Aorta (tissue), 5 donors: ENCODE measurements around the gene KIF18B. TPM values are rescaled to one million over a fixed set of nuclear protein-coding genes. Genes with fewer than 3 reads are reported as not detected.

ENCODE experiments used
- ATAC-seq: fragments of 200-7000 bp; cut with Tn5 transposase; one replicate; pipeline ENCODE4 v1.9.1; 2022; ENCODE audit warnings: moderate library complexity; ENCODE audit not compliant: low FRiP score
- DNase-seq, 2 donors: peaks; one replicate each; pipeline ENCODE4 v3.0.0-alpha.2; 2020
- H3K27ac ChIP-seq, 2 donors: one replicate each; pipeline ENCODE4 v1.5.1; 2013; ENCODE audit warnings: low read length in 2 of 2, mild to moderate bottlenecking in 2 of 2, moderate library complexity in 2 of 2, control low read depth in 1 of 2, inconsistent platforms in 1 of 2, low read depth in 1 of 2
- H3K27me3 ChIP-seq, 2 donors: one replicate each; pipeline ENCODE4 v1.6.1; 2013; ENCODE audit warnings: control low read depth in 1 of 2, low read length in 1 of 2, mild to moderate bottlenecking in 1 of 2, moderate library complexity in 1 of 2; ENCODE audit not compliant: insufficient read depth in 2 of 2, control insufficient read depth in 1 of 2
- H3K36me3 ChIP-seq, 2 donors: one replicate each; pipeline ENCODE4 v1.6.1; 2013; ENCODE audit warnings: control low read depth in 1 of 2, low read length in 1 of 2, mild to moderate bottlenecking in 1 of 2; ENCODE audit not compliant: insufficient read depth in 2 of 2, control insufficient read depth in 1 of 2
- H3K4me1 ChIP-seq, 2 donors: one replicate each; pipeline ENCODE4 v1.6.1; 2013; ENCODE audit warnings: low read length in 2 of 2, control low read depth in 1 of 2, mild to moderate bottlenecking in 1 of 2, moderate library complexity in 1 of 2; ENCODE audit not compliant: insufficient read depth in 2 of 2, control insufficient read depth in 1 of 2
- H3K4me3 ChIP-seq, 2 donors: one replicate each; pipeline ENCODE4 v1.5.1; 2013; ENCODE audit warnings: low read length in 2 of 2, control low read depth in 1 of 2, mild to moderate bottlenecking in 1 of 2
- H3K9me3 ChIP-seq: one replicate; pipeline ENCODE4 v1.6.1; 2013; ENCODE audit warnings: mild to moderate bottlenecking, low read length; ENCODE audit not compliant: control insufficient read depth
- WGBS, 2 donors: extraction: QIAGEN DNeasy Blood & Tissue Kit; methylation state at CpG; one replicate each; pipeline ENCODE4 v1.1.7; 2013; 5-methylcytosine and 5-hydroxymethylcytosine counted together
- intact Hi-C, 2 donors: fragments of 100-400 bp; cut with DNase I; formaldehyde crosslinking; loops; one replicate each; pipeline versions ENCODE4 v1.14.2 to v1.15.0; 2022
- polyA plus RNA-seq, 2 donors: library from polyadenylated mRNA; stranded (reverse); fragments of 200-250 nt; gene quantifications; one replicate each; pipeline ENCODE4 v1.2.3, GENCODE V29; 2013
- total RNA-seq, 2 donors: library from RNA; stranded (reverse); fragmentation: NEBNext Ultra II Directional; extraction: Animal tissue kit (Norgen Biotek cat#: 25700); gene quantifications; one replicate each; pipeline ENCODE4 v1.2.1, GENCODE V29; 2021
- donor health status: healthy with polysubstance abuse.
- donor health status: Bipolar disorder and iron deficiency.
- donor health status: DM: no; HTN: no; CAD: no.
- donor health status: DM: no; HTN: no; CAD: no.
- donor health status: DM: yes; HTN: yes; CAD: no.

The KIF18B gene
- total and polyA plus RNA-seq, 4 donors = 0.05 to 1.7 (median 0.16) TPM; not detected in 1

DNA sequence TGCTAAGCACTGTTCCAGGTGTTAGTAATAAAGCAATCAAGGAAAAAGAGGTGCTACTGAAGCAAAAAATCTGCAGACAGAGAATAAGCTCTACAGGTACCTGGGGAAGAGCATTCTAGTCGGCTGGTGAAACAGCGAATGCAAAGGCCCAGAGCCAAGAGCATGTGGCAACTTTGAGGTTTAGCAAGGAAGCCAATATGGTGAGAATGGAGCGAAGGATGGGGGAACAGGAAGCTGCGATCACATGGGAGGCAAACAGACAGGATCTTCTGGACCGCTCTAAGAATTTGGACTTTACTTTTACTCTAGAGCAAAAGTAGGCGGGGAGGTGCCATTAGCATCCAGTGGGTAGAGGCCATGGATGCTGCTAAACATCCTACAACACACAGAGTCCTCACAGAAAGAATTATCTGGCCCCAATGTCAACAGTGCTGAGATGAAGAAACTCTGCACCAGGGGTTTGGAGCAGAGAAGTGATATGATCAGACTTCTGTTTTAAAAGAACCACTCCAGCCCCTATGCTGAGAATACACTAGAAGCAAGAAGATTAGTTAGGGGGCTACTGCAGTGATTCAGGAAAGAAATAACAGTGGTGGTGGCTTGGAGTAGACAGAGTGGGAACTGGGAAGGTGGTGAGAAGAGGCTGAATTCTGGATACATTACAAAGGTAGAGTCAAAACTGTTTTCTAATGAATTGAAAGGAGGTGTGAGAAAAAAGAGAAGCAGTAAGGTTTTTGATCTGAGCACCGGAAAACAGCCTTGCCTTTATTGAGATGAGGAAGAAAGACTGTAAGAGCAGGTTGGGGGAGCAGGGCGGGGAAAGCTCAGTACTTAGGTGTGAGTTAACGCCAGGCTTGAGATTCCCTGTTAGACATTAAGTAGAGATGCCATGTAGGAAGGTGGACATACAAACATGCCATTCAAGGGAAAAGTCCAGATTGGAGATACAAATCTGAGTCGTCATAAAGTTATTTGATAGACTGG, 59.3 kb downstream of the KIF18B start:
- Histone ChIP-seq H3K36me3 (peaks cover 11 to 14% of the 10 kb centered on the region in 2 donors), H3K9me3 (no peaks in the 10 kb centered on the region), H3K4me3 (no peak overlapping the region), H3K27me3 (no peaks in the 10 kb centered on the region), H3K27ac (no peak overlapping the region), H3K4me1 (peaks cover 0 to 3% of the 10 kb centered on the region in 2 donors)
- WGBS, 2 donors = 80 to 83% methylated on average over 10 of the region's 10 CpGs
- intact Hi-C loops = no loop called here
- ATAC-seq (no peak), DNase-seq (no peak)

GRCh38 chr17:44887016-44887415, 60.6 kb downstream of the KIF18B start:
- WGBS, 2 donors = 78 to 86% methylated on average over 1 of the region's 1 CpG
- intact Hi-C loops = no loop called here
- H3K27me3 ChIP-seq = no peaks in the 10 kb centered on the region
- no peak overlapping the region for H3K27ac ChIP-seq
- ATAC-seq (no peak), DNase-seq (no peak)
- H3K4me3 ChIP-seq = no peak overlapping the region
- peaks cover 0 to 3% of the 10 kb centered on the region in 2 donors for H3K4me1 ChIP-seq
- peaks cover 14 to 15% of the 10 kb centered on the region in 2 donors for H3K36me3 ChIP-seq
- H3K9me3 ChIP-seq = no peaks in the 10 kb centered on the region

DNA sequence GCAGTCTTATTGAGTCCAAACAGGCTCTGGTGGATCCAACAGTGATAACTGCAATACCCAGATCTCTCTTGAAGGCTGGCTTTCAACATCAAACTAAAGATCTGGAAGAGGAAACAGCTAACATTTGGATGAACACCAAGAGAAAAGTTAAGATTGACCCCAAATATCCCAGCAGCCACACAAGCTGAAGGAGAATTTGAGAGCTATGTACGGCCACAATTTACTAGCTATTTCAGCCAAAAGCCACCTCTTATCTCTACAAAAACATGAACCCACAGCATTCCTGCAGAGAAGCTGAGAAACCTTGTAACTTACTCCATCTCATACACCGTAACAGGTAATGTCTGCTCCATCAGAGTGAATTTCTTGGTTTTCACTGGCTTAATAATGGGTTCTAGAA, 62.6 kb downstream of the KIF18B start:
- no peak overlapping the region for H3K27ac ChIP-seq
- H3K4me3 ChIP-seq = no peak overlapping the region
- H3K9me3 ChIP-seq = no peaks in the 10 kb centered on the region
- H3K36me3 ChIP-seq = peaks cover 17 to 25% of the 10 kb centered on the region in 2 donors
- H3K27me3 ChIP-seq = no peaks in the 10 kb centered on the region
- DNase-seq = no peak
- intact Hi-C loops = no loop called here
- no peak for ATAC-seq
- 17 to 33% methylated on average over 2 of the region's 2 CpGs for WGBS, 2 donors
- peaks cover 0 to 3% of the 10 kb centered on the region in 2 donors for H3K4me1 ChIP-seq

GRCh38 chr17:44881145-44881544, 66.4 kb downstream of the KIF18B start:
- 83 to 90% methylated on average over 4 of the region's 4 CpGs for WGBS, 2 donors
- H3K9me3 ChIP-seq = no peaks in the 10 kb centered on the region
- no peak overlapping the region for H3K4me3 ChIP-seq
- DNase-seq (no peak), ATAC-seq (no peak)
- H3K4me1 ChIP-seq = no peaks in the 10 kb centered on the region
- no peak overlapping the region for H3K27ac ChIP-seq
- peaks cover 16 to 27% of the 10 kb centered on the region in 2 donors for H3K36me3 ChIP-seq
- H3K27me3 ChIP-seq = no peaks in the 10 kb centered on the region
- intact Hi-C loops = no loop called here

DNA sequence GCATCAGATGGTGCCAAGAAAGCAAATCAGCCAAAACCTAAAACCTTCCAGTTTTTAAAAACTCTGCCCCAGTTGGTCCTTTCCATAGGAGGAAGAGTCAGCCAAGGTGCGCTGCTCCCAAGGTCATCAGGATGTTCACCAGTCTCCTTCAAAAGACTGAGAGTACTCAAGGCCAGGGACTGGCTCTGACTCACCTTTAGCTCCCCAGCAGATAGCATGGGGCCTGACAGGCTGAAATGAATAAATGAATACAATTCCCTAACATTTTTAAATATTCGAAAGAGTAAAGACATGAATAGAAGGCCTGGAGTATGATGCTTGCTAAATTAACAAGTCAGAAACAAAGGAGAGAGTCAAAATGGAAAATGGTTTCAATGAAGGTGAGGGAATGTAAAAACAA, 67.5 kb downstream of the KIF18B start:
- DNase-seq (no peak), ATAC-seq (no peak)
- Histone ChIP-seq H3K27me3 (no peaks in the 10 kb centered on the region), H3K9me3 (no peaks in the 10 kb centered on the region), H3K4me1 (no peaks in the 10 kb centered on the region), H3K27ac (no peak overlapping the region), H3K36me3 (peaks cover 19 to 28% of the 10 kb centered on the region in 2 donors), H3K4me3 (no peak overlapping the region)
- intact Hi-C loops = no loop called here
- 96 to 99% methylated on average over 2 of the region's 2 CpGs for WGBS, 2 donors

GRCh38 chr17:44879376-44879775, 68.2 kb downstream of the KIF18B start:
- intact Hi-C loops = no loop called here
- Histone ChIP-seq H3K9me3 (no peaks in the 10 kb centered on the region), H3K4me3 (no peak overlapping the region), H3K36me3 (peaks cover 17 to 21% of the 10 kb centered on the region in 2 donors), H3K27ac (no peak overlapping the region), H3K27me3 (no peaks in the 10 kb centered on the region), H3K4me1 (no peaks in the 10 kb centered on the region)
- ATAC-seq = no peak
- WGBS, 2 donors = 87 to 92% methylated on average over 6 of the region's 6 CpGs
- no peak for DNase-seq

DNA sequence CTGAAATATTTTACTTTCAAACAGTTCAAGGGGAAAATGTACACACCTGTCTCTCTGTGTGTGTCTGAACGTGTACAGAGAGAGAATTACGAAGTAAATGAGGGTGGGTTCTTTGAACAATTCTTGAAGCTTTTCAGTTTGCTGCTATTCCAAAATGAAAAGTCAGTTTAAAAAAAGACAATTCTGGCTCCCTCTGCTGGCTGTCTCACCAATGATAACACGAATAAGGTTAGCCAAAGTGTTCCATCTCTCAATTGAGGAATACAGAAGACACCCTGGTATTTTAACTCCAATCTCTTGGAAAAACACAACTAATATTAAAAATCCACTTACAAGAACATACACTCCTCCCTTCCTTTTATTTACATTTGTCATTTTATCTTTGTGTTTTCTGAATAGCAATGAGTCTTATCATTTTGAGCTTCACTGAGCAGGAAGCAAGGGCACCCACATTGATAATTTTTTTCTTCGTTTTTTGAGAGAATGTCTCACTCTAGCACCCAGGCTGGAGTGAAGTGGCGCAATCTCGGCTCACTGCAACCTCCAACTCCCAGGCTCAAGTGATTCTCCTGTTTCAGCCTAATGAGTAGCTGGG, 68.8 kb downstream of the KIF18B start:
- 39 to 42% methylated on average over 6 of the region's 6 CpGs for WGBS, 2 donors
- ATAC-seq = no peak
- no peak overlapping the region for H3K27ac ChIP-seq
- intact Hi-C loops = no loop called here
- H3K4me3 ChIP-seq = no peak overlapping the region
- H3K36me3 ChIP-seq = peaks cover 17 to 21% of the 10 kb centered on the region in 2 donors
- H3K4me1 ChIP-seq = no peaks in the 10 kb centered on the region
- no peaks in the 10 kb centered on the region for H3K27me3 ChIP-seq
- no peaks in the 10 kb centered on the region for H3K9me3 ChIP-seq
- no peak for DNase-seq

- peaks cover 13 to 18% of the 10 kb centered on the region in 2 donors for H3K36me3 ChIP-seq
- ATAC-seq (no peak), DNase-seq (no peak)
- intact Hi-C loops = no loop called here
- H3K9me3 ChIP-seq = no peaks in the 10 kb centered on the region
- no peak overlapping the region for H3K4me3 ChIP-seq
- no peak overlapping the region for H3K27ac ChIP-seq
- no peaks in the 10 kb centered on the region for H3K4me1 ChIP-seq
- H3K27me3 ChIP-seq = no peaks in the 10 kb centered on the region
- WGBS, 2 donors = 70 to 71% methylated on average over 5 of the region's 5 CpGs
Observed at GRCh38 chr17:44877121-44877520, 70.5 kb downstream of the KIF18B start.
